H9 (cell line): ENCODE results near the gene RIMBP2. TPM values are rescaled to one million over a fixed set of nuclear protein-coding genes. Genes with fewer than 3 reads are reported as not detected.
A peak's percentile ranks its signal among the peaks of the same experiment; 100 is the strongest.

Experiments
- DNase-seq: peaks from one replicate; pipeline ENCODE4 v3.0.0-alpha.2; 2017
- H2AFZ ChIP-seq: one replicate; pipeline ENCODE4 v1.6.1; 2013; ENCODE audit warnings: mild to moderate bottlenecking, low read length, control low read depth, moderate library complexity
- H2AK5ac ChIP-seq: 2 replicates; pipeline ENCODE4 v1.6.1; 2013; ENCODE audit warnings: low read length, control low read depth, mixed read lengths; ENCODE audit not compliant: insufficient read length
- H2BK120ac ChIP-seq: one replicate; pipeline ENCODE4 v1.6.1; 2013; ENCODE audit warnings: low read depth, mild to moderate bottlenecking, low read length, control low read depth, inconsistent platforms; ENCODE audit not compliant: poor library complexity, severe bottlenecking
- H2BK12ac ChIP-seq: 2 replicates; pipeline ENCODE4 v1.6.1; 2013; ENCODE audit warnings: low read length, control low read depth, mixed read lengths, low read depth; ENCODE audit not compliant: insufficient read length
- H2BK15ac ChIP-seq: 2 replicates; pipeline ENCODE4 v1.6.1; 2013; ENCODE audit warnings: low read depth, low read length, control low read depth
- H2BK20ac ChIP-seq: one replicate; pipeline ENCODE4 v1.6.1; 2013; ENCODE audit warnings: low read depth, mild to moderate bottlenecking, low read length, control low read depth, inconsistent platforms; ENCODE audit not compliant: poor library complexity, severe bottlenecking
- H2BK5ac ChIP-seq: 2 replicates; pipeline ENCODE4 v1.6.1; 2013; ENCODE audit warnings: low read length, control low read depth, mixed read lengths; ENCODE audit not compliant: insufficient read length
- H3K14ac ChIP-seq: 2 replicates; pipeline ENCODE4 v1.6.1; 2013; ENCODE audit warnings: low read length, control low read depth; ENCODE audit not compliant: insufficient read depth
- H3K18ac ChIP-seq: 2 replicates; pipeline ENCODE4 v1.6.1; 2013; ENCODE audit warnings: low read depth, mild to moderate bottlenecking, mixed read lengths, low read length, control low read depth; ENCODE audit not compliant: insufficient read length
- H3K23ac ChIP-seq: 2 replicates; pipeline ENCODE4 v1.6.1; 2013; ENCODE audit warnings: low read length, control low read depth, mixed read lengths, low read depth; ENCODE audit not compliant: insufficient read length
- H3K23me2 ChIP-seq: 2 replicates; pipeline ENCODE4 v1.6.1; 2013; ENCODE audit warnings: low read depth, mild to moderate bottlenecking, mixed read lengths, low read length, control low read depth; ENCODE audit not compliant: insufficient read length, poor library complexity, severe bottlenecking
- H3K27ac ChIP-seq: 2 replicates; pipeline ENCODE4 v1.5.1; 2013; ENCODE audit warnings: low read length, control low read depth, mixed read lengths, low read depth; ENCODE audit not compliant: insufficient read length
- H3K27me3 ChIP-seq: 2 replicates; pipeline ENCODE4 v1.6.1; 2013; ENCODE audit warnings: low read length, control low read depth, inconsistent platforms; ENCODE audit not compliant: insufficient read depth
- H3K4ac ChIP-seq: 2 replicates; pipeline ENCODE4 v1.6.1; 2013; ENCODE audit warnings: low read depth, mild to moderate bottlenecking, control low read depth, inconsistent platforms, low read length, moderate library complexity
- H3K4me1 ChIP-seq: 2 replicates; pipeline ENCODE4 v1.6.1; 2013; ENCODE audit warnings: low read length, control low read depth, inconsistent platforms; ENCODE audit not compliant: insufficient read depth
- H3K4me2 ChIP-seq: 2 replicates; pipeline ENCODE4 v1.6.1; 2013; ENCODE audit warnings: low read length, control low read depth, mixed read lengths; ENCODE audit not compliant: insufficient read length, insufficient read depth
- H3K56ac ChIP-seq: 2 replicates; pipeline ENCODE4 v1.6.1; 2013; ENCODE audit warnings: low read depth, mild to moderate bottlenecking, mixed read lengths, low read length, control low read depth; ENCODE audit not compliant: insufficient read length
- H3K79me1 ChIP-seq: 2 replicates; pipeline ENCODE4 v1.6.1; 2013; ENCODE audit warnings: low read depth, mild to moderate bottlenecking, moderate library complexity, low read length, control low read depth, inconsistent platforms; ENCODE audit not compliant: insufficient read depth, poor library complexity, severe bottlenecking
- H3K79me2 ChIP-seq: 2 replicates; pipeline ENCODE4 v1.6.1; 2013; ENCODE audit warnings: low read length, control low read depth, inconsistent platforms; ENCODE audit not compliant: insufficient read depth
- H3K9ac ChIP-seq: 2 replicates; pipeline ENCODE4 v1.6.1; 2013; ENCODE audit warnings: low read length, control low read depth, mixed read lengths; ENCODE audit not compliant: insufficient read length; ENCODE audit errors: extremely low read depth
- H3K9me3 ChIP-seq: one replicate; pipeline ENCODE4 v1.6.1; 2013; ENCODE audit warnings: low read depth, low read length, inconsistent platforms; ENCODE audit not compliant: control insufficient read depth
- H3T11ph ChIP-seq: one replicate; pipeline ENCODE4 v1.6.1; 2013; ENCODE audit warnings: mild to moderate bottlenecking, low read length, control low read depth, inconsistent platforms
- H4K20me1 ChIP-seq: one replicate; pipeline ENCODE4 v1.6.1; 2013; ENCODE audit not compliant: control insufficient read depth, insufficient read length, insufficient read depth
- H4K5ac ChIP-seq: 2 replicates; pipeline ENCODE4 v1.6.1; 2013; ENCODE audit warnings: low read depth, mild to moderate bottlenecking, mixed read lengths, low read length, control low read depth; ENCODE audit not compliant: insufficient read length
- H4K8ac ChIP-seq: replicated peaks from 2 replicates; pipeline ENCODE4 v1.6.1; 2013; ENCODE audit warnings: low read length, control low read depth, mixed read lengths, low read depth; ENCODE audit not compliant: insufficient read length
- H4K91ac ChIP-seq: 2 replicates; pipeline ENCODE4 v1.6.1; 2013; ENCODE audit warnings: low read depth, mild to moderate bottlenecking, moderate library complexity, mixed read lengths, low read length, control low read depth; ENCODE audit not compliant: insufficient read length
- H3K27ac Mint-ChIP-seq, 3 experiments: 2 replicates in 2 of 3; 3 replicates in 1 of 3; pipeline ENCODE4 v1.8.0; 2020 to 2021; ENCODE audit warnings: mixed read lengths in 3 of 3, mild to moderate bottlenecking in 1 of 3, moderate library complexity in 1 of 3
- H3K27me3 Mint-ChIP-seq: 2 replicates; pipeline ENCODE4 v1.8.0; 2021; ENCODE audit warnings: low read depth, mild to moderate bottlenecking, moderate library complexity, mixed read lengths
- H3K36me3 Mint-ChIP-seq, 3 experiments: 2 replicates in 2 of 3; 3 replicates in 1 of 3; pipeline ENCODE4 v1.8.0; 2020 to 2021; ENCODE audit warnings: low read depth in 3 of 3, mixed read lengths in 3 of 3; ENCODE audit not compliant: insufficient read depth in 1 of 3
- H3K4me1 Mint-ChIP-seq, 2 experiments: 2 replicates each; pipeline ENCODE4 v1.8.0; 2020; ENCODE audit warnings: mixed read lengths in 2 of 2
- H3K4me3 Mint-ChIP-seq, 2 experiments: 2 replicates in 1 of 2; 3 replicates in 1 of 2; pipeline ENCODE4 v1.8.0; 2020 to 2021; ENCODE audit warnings: mild to moderate bottlenecking in 2 of 2, mixed read lengths in 2 of 2, moderate library complexity in 1 of 2
- H3K9me3 Mint-ChIP-seq, 2 experiments: 2 replicates in 1 of 2; 3 replicates in 1 of 2; pipeline ENCODE4 v1.8.0; 2020; ENCODE audit warnings: mild to moderate bottlenecking in 2 of 2, mixed read lengths in 2 of 2, moderate library complexity in 1 of 2
- WGBS: extraction: QIAGEN DNeasy Blood & Tissue Kit; methylation state at CpG from one replicate; pipeline ENCODE4 v1.1.7; 2013; ENCODE audit warnings: missing lambda C conversion rate, low lambda C conversion rate, mixed read lengths; ENCODE audit not compliant: insufficient read length; ENCODE audit errors: extremely low coverage; 5-methylcytosine and 5-hydroxymethylcytosine counted together
- total RNA-seq: library from RNA; stranded (reverse); gene quantifications from 2 replicates; pipeline ENCODE4 v1.2.1, GENCODE V29; 2021
- TF ChIP-seq, protein P1 (sequence below): fragments of 200-600 bp; sonication (generic); conservative IDR thresholded peaks from 3 replicates; pipeline ENCODE4 v1.8.0; 2021; ENCODE audit warnings: antibody characterized with exemption, mild to moderate bottlenecking

RIMBP2 gene
- total RNA-seq, 1 experiment from 2014 or later = 0.70 TPM

DNA sequence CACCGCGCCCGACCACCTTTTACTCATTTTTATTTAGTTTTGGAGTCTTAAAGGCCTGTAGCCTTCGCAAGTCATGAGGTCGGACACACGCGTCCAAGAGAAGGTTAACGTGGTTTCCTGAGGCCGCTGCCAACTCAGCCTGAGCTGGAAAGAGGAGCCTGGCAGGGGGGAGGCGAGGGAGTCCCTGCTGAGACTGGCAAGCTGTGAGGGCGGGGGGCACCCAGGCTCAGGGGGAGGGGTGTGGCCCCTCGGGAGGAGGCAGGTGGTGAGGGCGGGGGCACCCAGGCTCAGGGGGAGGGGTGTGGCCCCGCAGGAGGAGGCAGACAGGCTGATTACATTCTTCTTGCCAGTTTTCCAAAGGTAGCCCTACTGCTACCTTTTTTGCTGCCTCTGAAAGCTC is 235.2 kb downstream of the RIMBP2 start:
- Histone ChIP-seq H3K27me3 (no peaks in the 10 kb centered on the region), H3K23me2 (no peaks in the 10 kb centered on the region), H3K14ac (no peak overlapping the region), H2BK15ac (no peak overlapping the region), H3K4me1 (no peaks in the 10 kb centered on the region; the same call in 1 of the 2 replicates), H3K79me1 (no peaks in the 10 kb centered on the region), H3K9ac (no peak overlapping the region), H2AFZ (no peak overlapping the region), H2BK5ac (no peak overlapping the region), H3K18ac (no peak overlapping the region), H4K91ac (no peak overlapping the region), H4K20me1 (no peaks in the 10 kb centered on the region), H3K23ac (no peak overlapping the region), H2BK20ac (no peak overlapping the region), H3T11ph (no peak overlapping the region), H2BK120ac (no peak overlapping the region), H3K56ac (no peak overlapping the region), H3K4me2 (no peak overlapping the region), H4K5ac (no peak overlapping the region), H3K27ac (no peak overlapping the region), H2AK5ac (no peak overlapping the region), H3K79me2 (no peaks in the 10 kb centered on the region), H4K8ac (no peak overlapping the region), H2BK12ac (no peak overlapping the region), H3K4ac (no peak overlapping the region), H3K9me3 (no peaks in the 10 kb centered on the region)
- no peak overlapping the region for H3K4me3 Mint-ChIP-seq
- TF ChIP-seq, protein P1, sequence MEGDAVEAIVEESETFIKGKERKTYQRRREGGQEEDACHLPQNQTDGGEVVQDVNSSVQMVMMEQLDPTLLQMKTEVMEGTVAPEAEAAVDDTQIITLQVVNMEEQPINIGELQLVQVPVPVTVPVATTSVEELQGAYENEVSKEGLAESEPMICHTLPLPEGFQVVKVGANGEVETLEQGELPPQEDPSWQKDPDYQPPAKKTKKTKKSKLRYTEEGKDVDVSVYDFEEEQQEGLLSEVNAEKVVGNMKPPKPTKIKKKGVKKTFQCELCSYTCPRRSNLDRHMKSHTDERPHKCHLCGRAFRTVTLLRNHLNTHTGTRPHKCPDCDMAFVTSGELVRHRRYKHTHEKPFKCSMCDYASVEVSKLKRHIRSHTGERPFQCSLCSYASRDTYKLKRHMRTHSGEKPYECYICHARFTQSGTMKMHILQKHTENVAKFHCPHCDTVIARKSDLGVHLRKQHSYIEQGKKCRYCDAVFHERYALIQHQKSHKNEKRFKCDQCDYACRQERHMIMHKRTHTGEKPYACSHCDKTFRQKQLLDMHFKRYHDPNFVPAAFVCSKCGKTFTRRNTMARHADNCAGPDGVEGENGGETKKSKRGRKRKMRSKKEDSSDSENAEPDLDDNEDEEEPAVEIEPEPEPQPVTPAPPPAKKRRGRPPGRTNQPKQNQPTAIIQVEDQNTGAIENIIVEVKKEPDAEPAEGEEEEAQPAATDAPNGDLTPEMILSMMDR = no peak
- no peaks in the 10 kb centered on the region for H3K36me3 Mint-ChIP-seq
- peaks cover 13 to 21% of the 10 kb centered on the region in 2 experiments for H3K4me1 Mint-ChIP-seq
- H3K27me3 Mint-ChIP-seq = peaks cover 14% of the 10 kb centered on the region
- H3K9me3 Mint-ChIP-seq = no peaks in the 10 kb centered on the region
- peak overlapping the region in 2 of 3 experiments; percentile 71 to 79; a peak in 2 of 7 replicates for H3K27ac Mint-ChIP-seq
- no CpG with 5 or more reads among the region's 14 CpGs for WGBS
- DNase-seq = no peak
